Measurements from ENCODE around the gene UCHL3. TPM values are rescaled to one million over a fixed set of nuclear protein-coding genes. Genes with fewer than 3 reads are reported as not detected.

The UCHL3 gene
- polyA plus RNA-seq, 3 donors = 22.4 to 66.8 (median 51.8) TPM

DNA sequence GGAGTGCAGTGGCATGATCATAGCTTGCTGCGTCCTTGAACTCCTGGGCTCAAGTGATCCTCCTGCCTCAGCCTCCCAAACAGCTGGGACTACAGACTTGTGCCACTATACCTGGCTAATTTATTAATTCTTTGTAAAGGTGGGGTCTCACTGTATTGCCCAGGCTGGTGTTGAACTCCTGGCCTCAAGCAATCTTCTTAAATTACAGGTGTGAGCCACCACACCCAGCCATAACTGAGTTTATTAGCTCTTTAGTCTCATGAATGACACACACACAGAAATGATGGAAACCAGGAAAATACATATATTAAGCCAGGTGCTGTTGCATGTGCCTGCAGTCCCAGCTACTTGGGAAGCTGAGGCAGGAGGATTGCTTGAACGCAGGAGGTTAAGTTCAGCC is 53.4 kb downstream of the UCHL3 start:
- DNase-seq = no peak
- TF ChIP-seq, protein P1, sequence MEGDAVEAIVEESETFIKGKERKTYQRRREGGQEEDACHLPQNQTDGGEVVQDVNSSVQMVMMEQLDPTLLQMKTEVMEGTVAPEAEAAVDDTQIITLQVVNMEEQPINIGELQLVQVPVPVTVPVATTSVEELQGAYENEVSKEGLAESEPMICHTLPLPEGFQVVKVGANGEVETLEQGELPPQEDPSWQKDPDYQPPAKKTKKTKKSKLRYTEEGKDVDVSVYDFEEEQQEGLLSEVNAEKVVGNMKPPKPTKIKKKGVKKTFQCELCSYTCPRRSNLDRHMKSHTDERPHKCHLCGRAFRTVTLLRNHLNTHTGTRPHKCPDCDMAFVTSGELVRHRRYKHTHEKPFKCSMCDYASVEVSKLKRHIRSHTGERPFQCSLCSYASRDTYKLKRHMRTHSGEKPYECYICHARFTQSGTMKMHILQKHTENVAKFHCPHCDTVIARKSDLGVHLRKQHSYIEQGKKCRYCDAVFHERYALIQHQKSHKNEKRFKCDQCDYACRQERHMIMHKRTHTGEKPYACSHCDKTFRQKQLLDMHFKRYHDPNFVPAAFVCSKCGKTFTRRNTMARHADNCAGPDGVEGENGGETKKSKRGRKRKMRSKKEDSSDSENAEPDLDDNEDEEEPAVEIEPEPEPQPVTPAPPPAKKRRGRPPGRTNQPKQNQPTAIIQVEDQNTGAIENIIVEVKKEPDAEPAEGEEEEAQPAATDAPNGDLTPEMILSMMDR (IDR thresholded peaks at IDR 0.05) = no peak
- no peaks in the 10 kb centered on the region for H3K9me3 ChIP-seq (replicated peaks in 1 of 2; ENCODE audit: control insufficient read depth in 1 of 2, insufficient read depth in 1 of 2, low read length in 2 of 2)
- no peaks in the 10 kb centered on the region for H3K4me1 ChIP-seq (ENCODE audit: control insufficient read depth in 1 of 2, insufficient read depth in 2 of 2, low read length in 2 of 2)
- no peaks in the 10 kb centered on the region for H3K79me2 ChIP-seq (ENCODE audit: insufficient read depth, low read length)
- H3K4me1 Mint-ChIP-seq = no peaks in the 10 kb centered on the region
- no peak overlapping the region for H3K4me2 ChIP-seq (replicated peaks; ENCODE audit: extremely low read depth, low read length, poor library complexity, severe bottlenecking)
- intact Hi-C loops (cut with micrococcal nuclease) = no loop called here
- no peak overlapping the region for H2AFZ ChIP-seq (ENCODE audit: insufficient read depth, low read depth, low read length, poor library complexity, severe bottlenecking)
- no peaks in the 10 kb centered on the region for H3K27me3 ChIP-seq (ENCODE audit: control insufficient read depth in 2 of 2, insufficient read depth in 2 of 2, low read length in 2 of 2)
- peaks cover 40 to 41% of the 10 kb centered on the region in 2 donors for H3K36me3 Mint-ChIP-seq
- H3K9ac ChIP-seq (ENCODE audit: insufficient read depth, low read length, poor library complexity, severe bottlenecking) = no peak overlapping the region
- no peaks in the 10 kb centered on the region for H4K20me1 ChIP-seq (ENCODE audit: insufficient read depth, low read length)
- H3K27ac ChIP-seq (ENCODE audit: low read depth in 1 of 2, low read length in 2 of 2) = no peak overlapping the region
- H3K9me3 Mint-ChIP-seq = peaks cover 0 to 2% (median 0%) of the 10 kb centered on the region in 7 donors
- no peaks in the 10 kb centered on the region for H3K27me3 Mint-ChIP-seq (ENCODE audit: low read depth in 3 of 3)
- H3K36me3 ChIP-seq (replicated peaks in 1 of 2; ENCODE audit: control insufficient read depth in 1 of 2, insufficient read depth in 2 of 2, low read length in 2 of 2) = peaks cover 10 to 23% of the 10 kb centered on the region in 2 donors
- no peak overlapping the region for H3K27ac Mint-ChIP-seq
- WGBS (ENCODE audit: insufficient coverage) = no CpG with 5 or more reads among the region's 2 CpGs
- no peak overlapping the region for H3K4me3 ChIP-seq (replicated peaks in 1 of 3; ENCODE audit: low read depth in 2 of 3, low read length in 3 of 3)
- H3K4me3 Mint-ChIP-seq = no peak overlapping the region

DNA sequence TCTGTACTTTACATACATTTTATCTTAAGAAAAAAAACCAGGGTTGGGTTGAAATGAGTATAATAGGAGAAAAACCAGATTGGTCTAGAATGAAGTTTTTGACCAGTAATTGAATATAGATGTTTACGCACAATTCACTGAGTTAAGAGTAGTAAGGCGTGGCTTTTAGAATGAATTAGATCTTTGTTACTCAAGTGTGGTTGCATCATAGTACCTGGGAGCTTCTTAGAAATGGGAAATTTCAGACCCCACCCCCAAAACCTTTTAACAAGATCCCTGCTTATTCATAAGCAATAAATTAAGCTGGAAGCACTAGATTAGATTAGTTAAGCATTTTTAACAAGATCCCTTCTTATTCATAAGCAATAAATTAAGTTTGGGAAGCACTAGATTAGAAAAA is 57.9 kb downstream of the UCHL3 start:
- Histone ChIP-seq H4K20me1 (ENCODE audit: insufficient read depth, low read length) (no peaks in the 10 kb centered on the region), H3K4me3 (replicated peaks in 1 of 3; ENCODE audit: low read depth in 2 of 3, low read length in 3 of 3) (no peak overlapping the region), H3K27me3 (ENCODE audit: control insufficient read depth in 2 of 2, insufficient read depth in 2 of 2, low read length in 2 of 2) (no peaks in the 10 kb centered on the region), H2AFZ (ENCODE audit: insufficient read depth, low read depth, low read length, poor library complexity, severe bottlenecking) (no peak overlapping the region), H3K4me1 (ENCODE audit: control insufficient read depth in 1 of 2, insufficient read depth in 2 of 2, low read length in 2 of 2) (no peaks in the 10 kb centered on the region), H3K79me2 (ENCODE audit: insufficient read depth, low read length) (no peaks in the 10 kb centered on the region), H3K36me3 (replicated peaks in 1 of 2; ENCODE audit: control insufficient read depth in 1 of 2, insufficient read depth in 2 of 2, low read length in 2 of 2) (peaks cover 9 to 17% of the 10 kb centered on the region in 2 donors), H3K4me2 (replicated peaks; ENCODE audit: extremely low read depth, low read length, poor library complexity, severe bottlenecking) (no peak overlapping the region), H3K9ac (ENCODE audit: insufficient read depth, low read length, poor library complexity, severe bottlenecking) (no peak overlapping the region), H3K9me3 (replicated peaks in 1 of 2; ENCODE audit: control insufficient read depth in 1 of 2, insufficient read depth in 1 of 2, low read length in 2 of 2) (no peaks in the 10 kb centered on the region), H3K27ac (ENCODE audit: low read depth in 1 of 2, low read length in 2 of 2) (no peak overlapping the region)
- Mint-ChIP-seq H3K9me3 (peaks cover 0 to 2% (median 0%) of the 10 kb centered on the region in 7 donors), H3K4me1 (no peaks in the 10 kb centered on the region), H3K4me3 (no peak overlapping the region), H3K27me3 (ENCODE audit: low read depth in 3 of 3) (no peaks in the 10 kb centered on the region), H3K27ac (no peak overlapping the region), H3K36me3 (peaks cover 21 to 33% of the 10 kb centered on the region in 2 donors)
- TF ChIP-seq, protein P1 (IDR thresholded peaks at IDR 0.05) = no peak
- WGBS (ENCODE audit: insufficient coverage) = no CpG with 5 or more reads among the region's 2 CpGs
- no peak for DNase-seq
- intact Hi-C loops (cut with micrococcal nuclease) = no loop called here

Measured in CD14-positive monocyte (primary cell).